SK-N-MC (cell line): ENCODE measurements around the gene AK8.

ENCODE experiments used
- EZH2 ChIP-seq: fragments of 200-600 bp; sonication (generic); IDR thresholded peaks from one replicate; pipeline ENCODE4 v1.6.1; 2017; ENCODE audit warnings: antibody characterized with exemption
- FOXP2 ChIP-seq: optimal IDR thresholded peaks from 2 replicates; pipeline ENCODE3; 2011; ENCODE audit warnings: mild to moderate bottlenecking, moderate library complexity; ENCODE audit not compliant: insufficient read depth; ENCODE audit errors: extremely low read length, control extremely low read depth
- POLR2AphosphoS5 ChIP-seq: IDR thresholded peaks from 2 replicates; pipeline ENCODE4 v1.6.1; 2012; ENCODE audit warnings: mild to moderate bottlenecking, low read depth, low read length, borderline replicate concordance

DNA sequence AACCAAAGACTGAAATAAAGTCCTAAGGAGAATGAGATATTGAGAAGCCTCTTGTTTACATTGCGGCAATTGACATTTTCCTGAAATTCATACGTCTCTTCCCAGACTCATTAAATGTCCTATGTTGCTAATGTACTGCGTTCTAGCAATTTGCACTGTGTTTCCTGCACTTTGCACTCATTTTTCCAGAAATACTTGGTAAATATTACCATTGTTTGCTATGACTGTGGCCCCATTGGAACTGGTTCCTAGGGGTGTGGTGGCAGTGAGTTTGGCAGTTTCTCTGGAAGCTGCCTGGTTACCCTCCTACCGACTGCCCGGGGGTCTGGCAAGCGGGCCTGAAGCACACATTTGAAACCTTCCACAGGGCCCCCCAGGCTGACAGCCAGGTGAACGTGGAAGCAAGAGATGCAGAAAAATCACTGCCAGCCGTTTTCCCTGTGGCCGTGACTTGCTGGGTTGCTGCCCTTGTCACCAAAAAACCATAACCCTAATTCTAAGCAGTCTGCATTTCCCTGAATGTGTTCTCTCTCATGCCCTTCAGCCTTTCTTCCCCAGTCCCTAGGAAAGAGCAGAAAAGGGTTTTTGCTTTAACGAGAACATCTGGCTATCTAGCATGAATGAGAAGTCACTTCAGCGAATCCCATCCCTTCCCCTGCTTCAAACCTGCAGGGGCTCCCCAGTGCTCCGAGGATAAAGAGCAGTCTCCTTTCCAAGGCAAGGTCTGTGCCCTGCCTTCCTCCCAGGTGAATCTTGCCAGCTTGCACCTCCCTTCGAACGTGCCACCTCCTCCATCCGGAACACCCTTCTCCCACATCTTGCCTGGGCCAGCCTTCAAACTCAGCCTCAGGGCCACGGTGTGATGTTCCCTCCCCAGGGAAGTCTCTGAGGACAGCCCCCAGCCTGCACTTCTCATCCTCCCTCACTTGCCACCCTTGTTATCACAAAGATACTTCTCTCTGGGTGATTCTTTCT lies 84.2 kb downstream of the AK8 start:
- TF ChIP-seq EZH2 (no peak), POLR2AphosphoS5 (no peak), FOXP2 (no peak)
